Measurements from ENCODE around the gene TPSG1. TPM values are rescaled to one million over a fixed set of nuclear protein-coding genes. Genes with fewer than 3 reads are reported as not detected.

Gene TPSG1
- total and polyA plus RNA-seq, 2 donors = 0.14 TPM; not detected in 1

DNA sequence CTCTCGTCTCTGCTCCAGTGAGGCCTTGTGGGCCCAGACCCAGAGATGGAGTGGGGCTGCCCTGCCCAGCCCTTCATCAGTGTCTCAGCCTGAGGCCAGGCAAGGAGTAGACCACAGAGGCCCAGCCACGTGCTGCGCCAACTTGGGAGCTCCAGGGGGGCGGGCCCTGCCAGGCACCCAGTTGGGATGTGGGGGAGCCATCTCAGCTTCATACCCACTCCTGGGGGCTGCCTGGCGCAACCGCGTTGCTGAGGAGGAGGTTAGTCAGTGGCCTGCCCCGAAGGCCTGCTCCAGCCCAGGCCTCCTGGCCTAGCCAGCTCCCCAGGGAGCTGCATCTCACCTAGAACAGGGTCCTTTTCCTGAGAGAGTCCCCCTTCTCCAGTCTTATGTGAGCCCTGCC is 11.8 kb downstream of the TPSG1 start:
- Histone ChIP-seq H3K36me3 (ENCODE audit: control insufficient read depth in 2 of 2, insufficient read depth in 2 of 2, low read length in 1 of 2) (no peaks in the 10 kb centered on the region), H3K27ac (ENCODE audit: low read depth in 1 of 2, low read length in 1 of 2) (no peak overlapping the region), H3K9me3 (ENCODE audit: control insufficient read depth in 2 of 2, insufficient read depth in 1 of 2, low read length in 1 of 2) (no peaks in the 10 kb centered on the region), H3K4me1 (ENCODE audit: control insufficient read depth in 2 of 2, insufficient read depth in 2 of 2, low read length in 2 of 2) (no peaks in the 10 kb centered on the region), H3K27me3 (ENCODE audit: control insufficient read depth in 2 of 2, insufficient read depth in 1 of 2, low read length in 1 of 2) (no peaks in the 10 kb centered on the region), H3K4me3 (ENCODE audit: low read length in 2 of 2) (no peak overlapping the region)
- 81% methylated on average over 8 of the region's 8 CpGs for WGBS
- no peak for DNase-seq (ENCODE audit: low read depth in 6 of 9, low spot score in 9 of 9)

DNA sequence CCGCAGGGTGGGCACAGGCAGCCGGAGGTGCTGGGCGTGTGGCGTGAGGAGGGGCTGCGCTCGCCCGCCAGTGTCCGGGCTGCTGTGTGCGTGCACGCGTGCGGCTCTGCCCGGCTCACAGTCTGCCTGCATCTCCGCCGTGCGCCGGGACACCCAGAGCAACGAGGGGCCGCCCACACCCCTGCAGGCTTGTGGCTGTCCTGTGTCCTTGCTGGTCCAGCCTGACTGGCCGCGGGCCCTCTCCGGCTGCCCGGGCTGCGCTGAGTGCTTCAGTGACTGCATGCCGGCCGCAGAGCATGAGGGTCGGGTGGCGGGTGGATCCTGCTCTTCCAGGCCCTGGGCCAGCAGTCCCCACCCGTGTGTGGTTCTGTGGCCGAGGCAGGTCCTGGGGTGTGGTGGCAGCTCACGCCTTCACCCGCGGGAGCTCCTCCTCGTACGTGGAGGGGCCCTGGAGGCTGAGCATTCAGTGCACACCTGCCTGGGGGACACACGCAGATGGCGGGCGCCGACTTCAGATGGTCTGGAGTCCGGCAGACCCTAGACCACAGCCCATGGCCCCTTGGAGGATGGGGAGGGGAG is 12.4 kb downstream of the TPSG1 start:
- DNase-seq (ENCODE audit: low read depth in 6 of 9, low spot score in 9 of 9) = no peak
- H3K36me3 ChIP-seq (ENCODE audit: control insufficient read depth in 2 of 2, insufficient read depth in 2 of 2, low read length in 1 of 2) = no peaks in the 10 kb centered on the region
- WGBS = 95% methylated on average over 40 of the region's 40 CpGs

GRCh38 chr16:1211451-1212268 is 13.4 kb downstream of the TPSG1 start:
- Histone ChIP-seq H3K9me3 (ENCODE audit: control insufficient read depth in 2 of 2, insufficient read depth in 1 of 2, low read length in 1 of 2) (no peaks in the 10 kb centered on the region), H3K4me1 (ENCODE audit: control insufficient read depth in 2 of 2, insufficient read depth in 2 of 2, low read length in 2 of 2) (no peaks in the 10 kb centered on the region), H3K27ac (ENCODE audit: low read depth in 1 of 2, low read length in 1 of 2) (no peak overlapping the region), H3K4me3 (ENCODE audit: low read length in 2 of 2) (no peak overlapping the region), H3K36me3 (ENCODE audit: control insufficient read depth in 2 of 2, insufficient read depth in 2 of 2, low read length in 1 of 2) (no peaks in the 10 kb centered on the region), H3K27me3 (ENCODE audit: control insufficient read depth in 2 of 2, insufficient read depth in 1 of 2, low read length in 1 of 2) (no peaks in the 10 kb centered on the region)
- no peak for DNase-seq (ENCODE audit: low read depth in 6 of 9, low spot score in 9 of 9)
- 92% methylated on average over 65 of the region's 65 CpGs for WGBS

More for the DNA sequence above, 12.4 kb downstream of the TPSG1 start:
- Histone ChIP-seq H3K4me1 (ENCODE audit: control insufficient read depth in 2 of 2, insufficient read depth in 2 of 2, low read length in 2 of 2) (no peaks in the 10 kb centered on the region), H3K27ac (ENCODE audit: low read depth in 1 of 2, low read length in 1 of 2) (no peak overlapping the region), H3K4me3 (ENCODE audit: low read length in 2 of 2) (no peak overlapping the region), H3K27me3 (ENCODE audit: control insufficient read depth in 2 of 2, insufficient read depth in 1 of 2, low read length in 1 of 2) (no peaks in the 10 kb centered on the region), H3K9me3 (ENCODE audit: control insufficient read depth in 2 of 2, insufficient read depth in 1 of 2, low read length in 1 of 2) (no peaks in the 10 kb centered on the region)

GRCh38 chr16:1210461-1210860 is 14.6 kb downstream of the TPSG1 start:
- Histone ChIP-seq H3K9me3 (ENCODE audit: control insufficient read depth in 2 of 2, insufficient read depth in 1 of 2, low read length in 1 of 2) (no peaks in the 10 kb centered on the region), H3K27ac (ENCODE audit: low read depth in 1 of 2, low read length in 1 of 2) (no peak overlapping the region), H3K4me1 (ENCODE audit: control insufficient read depth in 2 of 2, insufficient read depth in 2 of 2, low read length in 2 of 2) (no peaks in the 10 kb centered on the region), H3K36me3 (ENCODE audit: control insufficient read depth in 2 of 2, insufficient read depth in 2 of 2, low read length in 1 of 2) (no peaks in the 10 kb centered on the region), H3K27me3 (ENCODE audit: control insufficient read depth in 2 of 2, insufficient read depth in 1 of 2, low read length in 1 of 2) (no peaks in the 10 kb centered on the region), H3K4me3 (ENCODE audit: low read length in 2 of 2) (no peak overlapping the region)
- DNase-seq (ENCODE audit: low read depth in 6 of 9, low spot score in 9 of 9) = no peak
- 94% methylated on average over 23 of the region's 23 CpGs for WGBS

DNA sequence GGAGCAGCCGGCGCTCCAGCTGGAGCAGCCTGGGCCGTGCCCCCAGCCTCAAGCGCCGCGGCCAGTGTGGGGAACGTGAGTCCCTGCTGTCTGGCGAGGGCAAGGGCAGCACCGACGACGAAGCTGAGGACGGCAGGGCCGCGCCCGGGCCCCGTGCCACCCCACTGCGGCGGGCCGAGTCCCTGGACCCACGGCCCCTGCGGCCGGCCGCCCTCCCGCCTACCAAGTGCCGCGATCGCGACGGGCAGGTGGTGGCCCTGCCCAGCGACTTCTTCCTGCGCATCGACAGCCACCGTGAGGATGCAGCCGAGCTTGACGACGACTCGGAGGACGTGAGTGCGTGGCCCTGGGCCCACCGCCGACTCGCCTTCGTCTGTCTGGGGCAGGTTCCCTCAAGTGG is 16.0 kb downstream of the TPSG1 start:
- Histone ChIP-seq H3K9me3 (ENCODE audit: control insufficient read depth in 2 of 2, insufficient read depth in 1 of 2, low read length in 1 of 2) (no peaks in the 10 kb centered on the region), H3K36me3 (ENCODE audit: control insufficient read depth in 2 of 2, insufficient read depth in 2 of 2, low read length in 1 of 2) (no peaks in the 10 kb centered on the region), H3K4me3 (ENCODE audit: low read length in 2 of 2) (no peak overlapping the region), H3K27ac (ENCODE audit: low read depth in 1 of 2, low read length in 1 of 2) (no peak overlapping the region), H3K4me1 (ENCODE audit: control insufficient read depth in 2 of 2, insufficient read depth in 2 of 2, low read length in 2 of 2) (no peaks in the 10 kb centered on the region), H3K27me3 (ENCODE audit: control insufficient read depth in 2 of 2, insufficient read depth in 1 of 2, low read length in 1 of 2) (no peaks in the 10 kb centered on the region)
- WGBS = 96% methylated on average over 43 of the region's 43 CpGs
- no peak for DNase-seq (ENCODE audit: low read depth in 6 of 9, low spot score in 9 of 9)

DNA sequence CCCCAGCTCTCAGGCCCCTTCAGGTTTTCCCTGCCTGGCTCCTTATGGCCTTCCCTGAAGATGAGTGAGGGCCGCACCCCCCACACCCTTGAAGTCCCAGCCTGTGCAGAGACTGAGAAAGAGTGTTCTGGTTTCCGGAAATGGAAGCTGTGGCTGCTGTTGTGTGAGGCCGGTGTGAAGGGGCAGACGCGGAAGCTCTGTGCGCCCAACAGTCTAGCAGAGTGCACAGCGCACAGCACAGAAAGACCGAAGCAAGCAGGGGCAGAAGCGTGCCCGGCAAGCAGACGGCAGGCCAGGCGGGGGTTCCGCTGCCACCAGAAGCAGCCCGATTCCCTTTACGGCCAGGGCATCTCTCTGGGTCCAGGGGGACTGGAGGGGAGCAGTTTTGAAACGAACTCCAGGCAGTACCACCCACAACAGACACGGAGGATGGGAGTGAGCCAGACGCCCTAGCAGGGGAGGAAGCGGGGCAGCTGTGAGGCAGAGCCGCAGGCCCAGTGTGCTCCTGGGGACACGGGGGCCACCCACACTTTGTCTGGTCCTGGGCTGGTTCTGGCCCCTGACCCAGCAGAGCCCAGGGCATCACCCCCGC is 16.7 kb downstream of the TPSG1 start:
- DNase-seq (ENCODE audit: low read depth in 6 of 9, low spot score in 9 of 9) = peak in 4 of 9 donors; percentile 3 to 60 (median 10)
- Histone ChIP-seq H3K4me1 (ENCODE audit: control insufficient read depth in 2 of 2, insufficient read depth in 2 of 2, low read length in 2 of 2) (no peaks in the 10 kb centered on the region), H3K27ac (ENCODE audit: low read depth in 1 of 2, low read length in 1 of 2) (peak overlapping the region; percentile 1 to 58), H3K36me3 (ENCODE audit: control insufficient read depth in 2 of 2, insufficient read depth in 2 of 2, low read length in 1 of 2) (no peaks in the 10 kb centered on the region), H3K4me3 (ENCODE audit: low read length in 2 of 2) (no peak overlapping the region), H3K27me3 (ENCODE audit: control insufficient read depth in 2 of 2, insufficient read depth in 1 of 2, low read length in 1 of 2) (no peaks in the 10 kb centered on the region), H3K9me3 (ENCODE audit: control insufficient read depth in 2 of 2, insufficient read depth in 1 of 2, low read length in 1 of 2) (peaks cover 0 to 3% of the 10 kb centered on the region in 2 donors)
- 73% methylated on average over 22 of the region's 22 CpGs for WGBS

GRCh38 chr16:1206786-1207185 is 18.3 kb downstream of the TPSG1 start:
- H3K4me1 ChIP-seq (ENCODE audit: control insufficient read depth in 2 of 2, insufficient read depth in 2 of 2, low read length in 2 of 2) = no peaks in the 10 kb centered on the region
- peak in 1 of 9 donors; percentile 9 for DNase-seq (ENCODE audit: low read depth in 6 of 9, low spot score in 9 of 9)
- no peak overlapping the region for H3K27ac ChIP-seq (ENCODE audit: low read depth in 1 of 2, low read length in 1 of 2)
- peaks cover 0 to 7% of the 10 kb centered on the region in 2 donors for H3K9me3 ChIP-seq (ENCODE audit: control insufficient read depth in 2 of 2, insufficient read depth in 1 of 2, low read length in 1 of 2)
- no peak overlapping the region for H3K4me3 ChIP-seq (ENCODE audit: low read length in 2 of 2)
- 83% methylated on average over 16 of the region's 16 CpGs for WGBS
- H3K27me3 ChIP-seq (ENCODE audit: control insufficient read depth in 2 of 2, insufficient read depth in 1 of 2, low read length in 1 of 2) = no peaks in the 10 kb centered on the region
- H3K36me3 ChIP-seq (ENCODE audit: control insufficient read depth in 2 of 2, insufficient read depth in 2 of 2, low read length in 1 of 2) = no peaks in the 10 kb centered on the region

GRCh38 chr16:1206326-1206725 is 18.7 kb downstream of the TPSG1 start:
- 82% methylated on average over 9 of the region's 9 CpGs for WGBS
- H3K36me3 ChIP-seq (ENCODE audit: control insufficient read depth in 2 of 2, insufficient read depth in 2 of 2, low read length in 1 of 2) = no peaks in the 10 kb centered on the region

GRCh38 chr16:1204933-1205332 is 20.1 kb downstream of the TPSG1 start:
- H3K36me3 ChIP-seq (ENCODE audit: control insufficient read depth in 2 of 2, insufficient read depth in 2 of 2, low read length in 1 of 2) = no peaks in the 10 kb centered on the region
- no peaks in the 10 kb centered on the region for H3K27me3 ChIP-seq (ENCODE audit: control insufficient read depth in 2 of 2, insufficient read depth in 1 of 2, low read length in 1 of 2)
- H3K27ac ChIP-seq (ENCODE audit: low read depth in 1 of 2, low read length in 1 of 2) = no peak overlapping the region
- 89% methylated on average over 15 of the region's 21 CpGs for WGBS
- no peak overlapping the region for H3K4me3 ChIP-seq (ENCODE audit: low read length in 2 of 2)
- DNase-seq (ENCODE audit: low read depth in 6 of 9, low spot score in 9 of 9) = no peak
- no peaks in the 10 kb centered on the region for H3K4me1 ChIP-seq (ENCODE audit: control insufficient read depth in 2 of 2, insufficient read depth in 2 of 2, low read length in 2 of 2)
- peaks cover 0 to 19% of the 10 kb centered on the region in 2 donors for H3K9me3 ChIP-seq (ENCODE audit: control insufficient read depth in 2 of 2, insufficient read depth in 1 of 2, low read length in 1 of 2)

More at GRCh38 chr16:1206326-1206725, 18.7 kb downstream of the TPSG1 start:
- Histone ChIP-seq H3K27me3 (ENCODE audit: control insufficient read depth in 2 of 2, insufficient read depth in 1 of 2, low read length in 1 of 2) (no peaks in the 10 kb centered on the region), H3K4me1 (ENCODE audit: control insufficient read depth in 2 of 2, insufficient read depth in 2 of 2, low read length in 2 of 2) (no peaks in the 10 kb centered on the region), H3K9me3 (ENCODE audit: control insufficient read depth in 2 of 2, insufficient read depth in 1 of 2, low read length in 1 of 2) (peaks cover 0 to 11% of the 10 kb centered on the region in 2 donors), H3K4me3 (ENCODE audit: low read length in 2 of 2) (no peak overlapping the region), H3K27ac (ENCODE audit: low read depth in 1 of 2, low read length in 1 of 2) (no peak overlapping the region)
- no peak for DNase-seq (ENCODE audit: low read depth in 6 of 9, low spot score in 9 of 9)

Data from thymus (tissue), 11 donors.